EL (cell line): ENCODE data around the gene WSCD2.

Experiments used
- DNase-seq: peaks from one replicate; pipeline ENCODE4 v3.0.0-alpha.2; 2016

The WSCD2 gene

DNA sequence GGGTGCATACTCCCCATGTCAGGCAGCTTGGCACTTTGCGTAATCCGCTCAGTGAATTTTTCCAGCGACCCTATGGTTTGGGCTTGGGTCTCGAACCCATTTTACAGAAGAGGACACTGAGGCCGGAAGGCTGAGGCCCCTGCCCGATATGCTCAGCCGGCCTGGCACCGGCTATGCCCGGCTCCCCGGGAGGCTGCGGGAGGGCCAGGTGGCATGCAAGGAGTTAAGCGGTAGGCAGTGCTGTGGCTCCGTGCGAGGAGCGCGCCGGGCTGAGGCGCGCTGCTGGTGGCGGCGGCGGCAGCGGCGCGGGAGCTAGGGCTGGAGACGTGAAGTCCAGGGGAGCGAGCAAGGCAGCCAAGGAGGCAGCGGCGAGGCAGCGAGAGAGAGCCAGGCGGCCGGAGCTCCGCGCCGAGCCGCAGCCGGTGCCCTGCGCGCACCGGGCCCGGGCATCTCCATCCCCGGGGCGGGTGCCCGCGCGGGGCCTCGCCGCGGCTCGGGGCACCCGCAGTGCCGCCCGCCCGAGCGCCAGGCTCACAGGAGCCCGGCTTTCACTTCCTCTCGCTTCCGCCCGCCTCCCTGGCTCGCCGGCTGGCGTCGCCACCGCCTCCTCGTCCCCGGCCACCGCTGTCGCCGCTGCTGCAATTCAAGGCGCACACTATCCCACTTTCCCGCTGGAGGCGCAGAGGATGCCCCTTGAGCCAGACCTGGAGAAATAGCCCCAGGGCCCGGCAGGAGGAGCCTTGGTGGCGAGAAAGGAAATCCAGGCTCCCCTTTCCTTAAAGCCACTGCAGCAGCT, at the start of gene WSCD2:
Gene WSCD2, plus strand, starts transcription at position 272 of the 796 bp plus-strand sequence. CDS start 66,545 bp downstream, outside the sequence.
- DNase-seq, result peak; percentile 27

DNA sequence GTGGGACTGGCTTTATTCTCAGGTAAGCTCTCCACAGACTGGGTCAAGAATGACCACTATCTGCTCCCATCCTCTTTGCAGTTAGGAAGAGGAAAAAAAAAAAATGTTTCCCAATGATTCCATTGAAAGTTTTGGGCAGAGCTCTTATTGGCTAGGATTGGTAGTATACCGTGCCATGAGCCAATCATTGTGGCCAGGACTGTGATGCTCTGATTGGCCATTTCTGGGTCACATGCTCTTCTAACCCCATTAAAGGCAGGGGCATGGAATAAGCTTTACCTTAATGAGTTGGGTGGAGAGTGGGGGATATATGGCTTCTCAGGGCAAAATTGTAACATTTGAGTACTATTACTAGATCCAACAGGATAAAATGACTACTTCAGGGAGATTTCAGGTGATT, 49.4 kb upstream of the WSCD2 start:
- no peak for DNase-seq

DNA sequence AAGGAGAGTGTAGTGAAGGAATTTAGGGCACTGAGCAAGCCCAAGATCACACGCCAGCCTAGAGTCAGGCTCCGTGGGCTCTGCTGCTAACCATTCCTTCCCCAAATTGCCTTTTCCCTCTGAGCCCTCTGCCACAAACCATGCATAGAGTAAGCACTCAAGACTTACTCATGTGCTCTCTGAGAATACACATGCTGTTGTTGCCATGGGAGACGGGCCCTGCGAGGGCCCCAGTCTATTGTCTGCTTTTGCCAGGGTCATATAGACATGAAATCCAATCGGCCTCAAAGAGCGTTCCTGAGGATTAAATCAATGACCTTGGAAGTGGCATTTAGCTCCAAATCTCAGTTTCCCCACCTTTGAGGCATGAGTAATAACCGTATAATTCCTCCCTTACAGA, 48.7 kb upstream of the WSCD2 start:
- DNase-seq, result no peak

DNA sequence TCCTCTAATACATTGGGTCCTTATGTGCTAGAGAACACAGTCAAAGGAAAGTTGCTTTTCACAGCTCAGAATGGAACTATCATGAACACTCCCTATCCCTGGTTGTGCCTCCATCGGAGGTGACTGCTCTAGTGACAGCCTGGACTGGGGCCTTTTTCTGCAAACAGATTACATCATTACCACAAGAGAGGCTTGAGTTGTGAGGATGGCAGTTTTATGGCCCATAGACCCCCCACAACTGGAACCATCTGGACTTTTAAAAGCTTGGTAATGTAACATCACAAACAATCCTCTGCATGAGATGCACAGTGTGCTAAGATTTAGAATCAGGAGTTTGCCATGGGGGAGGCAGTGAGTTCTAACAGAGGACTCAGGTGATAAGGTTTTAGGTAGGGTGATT, 46.6 kb upstream of the WSCD2 start:
- no peak for DNase-seq

DNA sequence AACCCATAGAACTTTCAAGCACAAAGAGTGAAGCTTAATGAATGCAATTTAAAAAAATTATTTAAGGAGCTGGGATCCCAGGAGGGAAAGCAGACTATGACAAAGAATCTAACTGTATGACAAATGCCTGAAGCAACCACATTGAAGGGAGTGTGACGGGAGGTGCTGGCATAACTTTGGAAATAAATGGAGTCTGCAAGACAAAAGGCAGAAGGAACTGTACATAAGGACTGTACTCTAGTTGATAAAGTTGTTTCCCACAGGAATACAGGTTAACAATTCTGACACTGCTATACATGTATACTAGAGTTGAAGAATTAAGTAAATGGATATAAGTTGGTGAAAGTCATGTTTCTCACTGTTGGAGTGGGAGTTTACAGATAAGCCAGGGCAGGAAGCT, 41.2 kb upstream of the WSCD2 start:
- no peak for DNase-seq

DNA sequence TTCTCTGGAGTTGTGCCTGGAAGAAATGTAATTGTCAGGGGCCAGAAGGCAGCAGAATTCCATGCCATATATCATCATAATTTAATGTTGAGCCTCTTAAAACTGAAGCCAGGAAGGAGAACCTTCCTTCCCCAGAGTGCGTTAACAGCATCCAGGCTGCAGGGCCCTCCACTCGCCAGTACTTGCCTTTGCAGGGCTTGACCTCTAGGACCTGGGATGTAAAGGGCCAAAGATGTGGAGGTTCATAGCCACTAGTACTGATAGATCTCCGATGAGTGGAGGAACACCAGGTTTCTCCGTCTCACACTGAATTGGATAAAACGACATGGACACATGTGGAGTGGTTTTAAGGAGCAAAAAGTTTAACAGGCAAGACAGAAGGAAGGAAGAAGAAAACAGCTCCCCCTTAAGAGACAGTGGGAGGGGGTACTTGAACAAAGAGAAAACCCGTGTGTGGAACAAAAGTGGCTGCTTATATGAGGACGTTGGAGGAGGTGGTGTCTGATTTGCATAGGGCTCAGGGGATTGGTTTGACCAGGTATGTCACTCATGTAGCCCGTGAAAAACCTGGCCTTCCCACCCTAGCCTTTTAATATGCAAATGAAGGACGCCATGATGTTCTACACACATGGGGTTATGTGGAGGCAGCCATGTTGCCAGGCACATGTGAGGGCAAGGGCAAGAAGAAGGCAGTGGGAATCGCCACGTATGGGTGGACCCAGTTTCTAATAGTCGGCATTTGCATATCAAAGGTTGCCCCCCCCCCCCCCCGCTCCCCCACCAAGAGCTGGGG, 38.8 kb upstream of the WSCD2 start:
- no peak for DNase-seq

DNA sequence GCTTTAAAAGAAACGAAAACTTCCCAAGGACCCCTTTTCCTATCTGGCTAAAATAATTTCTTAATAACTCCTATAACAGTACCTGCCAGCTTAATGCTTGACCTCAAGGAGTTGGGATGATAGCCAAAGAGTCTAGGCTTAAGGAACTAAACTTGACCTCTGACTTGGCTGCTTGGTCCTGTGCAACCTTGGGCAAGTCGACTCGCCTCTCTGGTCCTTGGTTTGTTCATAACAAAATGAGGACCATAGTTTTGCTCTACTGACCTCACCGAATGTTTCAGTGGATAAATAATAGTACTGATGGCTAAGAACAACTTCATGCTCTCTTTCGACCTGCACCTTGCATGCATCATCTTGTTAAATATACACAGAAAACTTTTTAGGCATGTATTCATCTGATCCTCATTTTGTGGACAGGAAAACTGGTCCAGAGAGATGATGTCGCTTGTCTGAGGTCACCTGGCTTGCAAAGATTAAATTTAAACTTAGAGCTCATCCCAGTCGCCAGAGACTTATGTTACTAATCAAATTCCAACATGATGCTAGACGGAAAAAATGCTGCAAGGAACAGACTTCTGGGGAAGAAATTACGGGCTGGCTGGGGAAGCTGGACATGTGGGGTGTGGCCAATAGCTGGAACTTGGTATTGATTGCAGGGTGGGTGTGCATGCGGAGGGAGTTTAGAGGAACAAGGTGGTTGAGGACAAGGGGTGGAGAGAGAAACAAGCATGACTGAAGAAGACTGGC, 38.0 kb upstream of the WSCD2 start:
- no peak for DNase-seq

DNA sequence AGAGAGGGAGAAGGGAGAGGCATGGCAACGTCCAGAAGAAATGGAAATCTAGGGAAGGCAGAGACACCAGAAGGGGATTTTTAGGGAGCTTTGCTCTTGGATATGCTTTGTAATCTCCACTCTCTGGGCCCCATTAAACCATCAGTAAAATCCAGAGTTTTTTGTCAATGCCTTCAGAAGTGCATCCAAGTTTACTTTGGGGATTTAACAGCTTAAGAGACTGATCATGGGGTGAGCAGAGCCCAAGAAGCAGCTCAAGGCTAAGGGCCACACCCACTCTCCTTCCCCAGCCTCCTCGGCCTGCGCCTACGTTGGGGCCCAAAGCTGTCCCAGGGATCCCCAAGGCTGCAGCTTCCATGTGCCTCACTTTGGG, 37.4 kb upstream of the WSCD2 start:
- DNase-seq, result no peak

DNA sequence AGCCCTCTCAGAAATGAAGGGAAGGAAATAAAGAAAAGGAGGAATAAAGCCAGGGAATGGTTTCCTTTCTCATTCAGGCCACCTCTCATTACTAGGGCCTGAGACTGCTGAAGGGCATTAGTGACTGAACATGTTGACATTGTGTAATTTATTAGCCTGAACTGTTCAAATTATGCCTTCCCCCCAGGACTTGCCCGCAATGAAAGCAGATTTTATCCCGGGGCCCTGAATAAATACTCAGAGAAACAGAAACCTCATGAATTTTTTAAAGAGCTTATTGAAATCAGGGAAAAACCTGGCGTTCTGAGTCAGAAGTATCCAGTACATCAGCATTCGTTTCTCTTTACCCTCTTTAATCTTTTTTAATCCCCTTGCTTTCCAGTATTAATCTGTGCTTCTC, 35.9 kb upstream of the WSCD2 start:
- DNase-seq, result no peak

DNA sequence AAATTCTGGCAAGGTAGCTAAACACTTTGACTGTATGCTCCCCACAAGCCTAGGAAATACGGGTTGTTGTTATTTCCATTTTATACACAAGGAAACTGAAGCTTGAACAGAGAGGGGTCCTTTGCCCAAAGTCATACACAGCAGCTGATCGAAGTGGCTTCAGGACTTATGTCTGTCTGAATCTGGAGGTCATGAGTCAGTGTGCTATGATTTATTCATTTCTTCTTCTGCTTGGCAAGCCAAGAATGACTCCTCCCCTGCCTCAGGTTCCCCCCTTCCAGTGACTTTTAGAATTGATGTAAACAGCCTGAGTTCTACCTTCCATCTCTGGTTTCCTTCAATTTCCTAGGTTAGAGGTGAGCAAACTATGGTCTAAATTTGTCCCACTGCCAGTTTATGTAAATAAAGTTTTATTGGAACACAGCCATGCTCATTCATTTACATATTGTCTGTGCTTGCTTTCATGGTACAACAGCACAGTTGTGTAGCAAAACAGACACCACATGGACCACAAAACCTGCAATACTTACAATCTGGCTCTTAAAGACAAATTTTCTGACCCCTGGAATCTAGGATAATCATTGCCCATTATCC, 34.9 kb upstream of the WSCD2 start:
- no peak for DNase-seq

DNA sequence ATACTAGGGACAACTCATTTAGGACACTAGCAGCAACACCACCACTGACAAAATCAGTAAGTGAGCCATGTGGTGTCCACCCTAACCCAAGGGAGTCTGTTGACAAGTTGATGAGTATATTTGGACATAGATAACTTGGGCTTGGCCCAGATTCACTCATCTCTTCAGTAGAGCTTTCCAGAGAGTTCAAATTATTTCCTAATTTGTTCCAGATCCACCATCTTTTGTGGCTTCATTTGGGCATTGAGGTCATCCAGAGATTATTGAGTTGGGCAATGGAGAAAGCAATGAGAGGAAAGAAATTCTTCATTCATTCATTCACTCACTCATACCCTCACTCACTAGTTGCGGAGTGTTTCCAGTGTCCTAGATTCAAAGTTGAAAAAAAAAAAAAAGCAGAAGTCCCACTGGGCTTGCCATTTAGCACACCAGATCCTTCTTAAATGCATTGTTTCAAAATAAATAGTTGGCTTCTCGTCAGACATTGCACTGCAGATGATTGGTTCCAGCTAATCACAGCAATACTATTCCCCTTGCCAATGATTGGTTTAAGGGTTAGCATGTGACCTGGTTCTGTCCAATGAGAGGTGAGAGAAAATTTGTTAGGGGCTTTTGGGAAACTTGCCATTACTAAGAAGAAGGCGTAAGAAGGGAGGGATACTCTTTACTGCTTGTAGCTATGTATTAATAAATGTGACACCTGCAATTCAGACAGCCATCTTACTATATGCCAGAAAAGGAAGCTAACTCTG, 31.8 kb upstream of the WSCD2 start:
- no peak for DNase-seq

DNA sequence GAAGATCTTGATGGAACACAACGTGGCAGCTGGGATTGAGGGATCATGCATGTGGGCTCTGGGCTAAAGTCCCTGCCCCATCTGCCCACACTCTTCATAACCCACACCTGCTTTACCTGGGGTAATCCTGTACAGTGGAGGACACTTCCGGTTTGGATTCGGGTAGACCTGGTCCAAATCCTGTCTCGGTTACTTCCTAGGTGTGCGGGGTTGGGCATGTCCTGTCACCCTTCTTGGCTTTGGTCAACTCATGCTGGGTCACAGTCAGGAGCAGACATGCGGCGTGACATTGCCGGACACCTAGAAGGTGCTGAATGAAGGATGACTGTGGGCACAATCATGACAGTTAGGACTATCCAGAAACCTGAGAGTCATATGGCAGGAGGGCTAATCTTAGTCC, 30.7 kb upstream of the WSCD2 start:
- DNase-seq, result no peak

DNA sequence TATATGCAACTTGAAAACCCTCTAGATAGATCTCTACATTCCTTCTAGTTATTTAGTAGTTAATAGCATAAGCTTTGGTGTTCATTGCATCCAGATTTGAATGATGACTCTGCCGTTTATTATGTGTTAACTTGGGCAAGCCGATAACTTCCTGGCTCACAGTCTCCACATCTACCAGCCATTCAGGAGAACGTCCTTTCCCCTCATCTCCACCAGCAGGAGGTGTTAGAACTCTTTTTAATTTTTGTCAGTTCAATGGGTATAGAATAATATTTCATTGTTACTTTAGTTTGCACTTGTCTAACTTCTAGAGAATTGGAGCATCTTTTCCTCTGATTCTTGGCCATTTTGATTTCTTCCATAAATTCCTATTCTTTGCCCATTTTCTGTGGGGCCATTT, 30.0 kb upstream of the WSCD2 start:
- no peak for DNase-seq

DNA sequence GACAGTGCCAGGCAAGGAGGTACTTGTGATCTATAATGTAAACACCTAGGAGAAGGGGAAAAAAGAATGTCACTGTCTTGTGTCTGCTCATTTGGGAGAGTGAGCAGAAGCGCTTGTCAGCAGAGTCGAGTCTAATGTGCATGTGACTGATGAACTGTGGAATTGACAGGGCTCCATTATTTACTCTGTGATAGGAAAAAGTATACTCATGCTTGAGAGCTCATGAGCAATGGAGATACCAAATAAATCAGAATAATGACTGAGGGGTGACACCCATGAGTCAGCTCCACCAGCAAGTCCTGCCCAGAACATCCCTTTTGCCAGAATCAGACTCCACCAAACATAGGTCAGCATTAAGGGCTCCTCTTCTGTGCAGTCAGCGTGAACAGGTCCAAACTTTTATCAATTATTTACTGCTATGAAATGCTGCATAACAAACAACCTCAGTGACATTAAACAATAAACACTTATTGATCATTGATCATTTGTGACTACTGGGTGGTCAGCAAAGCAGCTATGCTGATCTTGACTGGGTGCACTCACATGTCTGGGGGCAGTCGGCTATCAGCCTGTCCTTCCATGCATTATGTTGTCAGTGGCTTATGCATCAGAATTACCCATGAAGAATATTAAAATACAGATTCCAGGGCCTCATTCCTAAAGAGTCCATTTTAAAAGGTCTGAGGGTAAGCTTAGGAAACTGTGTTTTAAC, 29.2 kb upstream of the WSCD2 start:
- DNase-seq, result no peak

DNA sequence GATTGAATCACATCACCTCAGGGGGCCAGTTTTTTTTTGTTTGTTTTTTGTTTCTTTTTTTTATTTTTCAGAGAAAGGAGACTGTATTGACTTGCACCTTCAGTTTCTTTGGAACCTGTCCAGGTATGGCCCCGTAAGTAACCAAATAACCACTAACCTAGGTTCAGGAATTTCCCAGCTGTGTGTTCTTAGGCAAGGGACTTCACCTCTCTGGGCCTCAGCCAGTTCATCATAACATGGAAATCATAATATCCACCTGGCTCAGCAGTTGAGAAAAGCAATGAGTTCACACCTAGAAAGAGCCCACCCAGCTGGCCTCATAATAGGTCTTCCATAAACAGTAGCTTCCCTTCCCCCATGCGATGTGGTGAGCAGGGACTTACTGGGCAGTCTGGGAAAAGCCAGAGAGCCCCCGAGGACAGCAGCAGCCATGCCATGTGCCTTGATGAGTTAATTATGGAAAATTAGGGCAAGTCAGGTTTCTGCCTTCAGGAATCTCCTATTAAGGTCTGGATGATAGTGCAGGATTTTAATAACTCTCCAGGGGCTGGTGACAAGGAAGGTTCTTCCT, 27.4 kb upstream of the WSCD2 start:
- DNase-seq, result no peak

DNA sequence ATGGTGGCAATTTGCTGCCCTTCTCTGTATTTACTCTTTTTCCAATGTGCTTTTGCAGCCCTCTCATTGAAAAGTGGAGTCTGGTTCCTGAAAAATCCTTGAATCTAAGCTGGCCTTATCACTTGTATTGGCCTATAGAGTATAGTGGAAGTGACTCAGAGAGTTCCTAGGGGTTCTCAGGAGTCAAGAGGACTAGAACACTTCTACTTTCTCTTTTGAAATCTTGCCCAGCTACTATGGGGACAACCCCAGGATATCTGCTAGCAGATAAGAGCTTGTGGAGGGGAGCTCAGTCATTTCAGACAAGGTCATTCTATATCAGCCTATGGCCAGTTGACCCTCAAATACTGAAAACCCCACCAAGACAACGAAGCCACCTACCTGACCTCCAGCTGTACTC, 26.7 kb upstream of the WSCD2 start:
- no peak for DNase-seq

DNA sequence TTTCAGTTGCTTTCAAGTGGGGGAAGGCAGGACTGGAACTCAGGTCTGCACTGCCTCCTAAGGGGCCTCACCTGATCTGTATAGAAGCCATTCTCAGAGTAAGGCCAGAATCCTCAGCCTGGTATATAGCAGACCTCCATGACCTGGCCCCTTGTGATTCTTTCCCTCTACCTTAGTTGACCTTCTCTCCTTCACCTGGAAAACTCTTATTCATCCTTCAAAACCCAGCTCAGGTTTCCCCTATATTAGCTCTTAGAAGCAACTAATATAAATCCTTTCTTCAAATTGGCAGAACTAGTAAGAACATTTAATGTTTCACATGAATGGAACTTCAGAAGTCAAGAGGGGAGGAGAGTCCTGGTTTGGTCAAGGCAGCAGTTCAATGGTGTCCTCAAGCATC, 26.0 kb upstream of the WSCD2 start:
- no peak for DNase-seq

DNA sequence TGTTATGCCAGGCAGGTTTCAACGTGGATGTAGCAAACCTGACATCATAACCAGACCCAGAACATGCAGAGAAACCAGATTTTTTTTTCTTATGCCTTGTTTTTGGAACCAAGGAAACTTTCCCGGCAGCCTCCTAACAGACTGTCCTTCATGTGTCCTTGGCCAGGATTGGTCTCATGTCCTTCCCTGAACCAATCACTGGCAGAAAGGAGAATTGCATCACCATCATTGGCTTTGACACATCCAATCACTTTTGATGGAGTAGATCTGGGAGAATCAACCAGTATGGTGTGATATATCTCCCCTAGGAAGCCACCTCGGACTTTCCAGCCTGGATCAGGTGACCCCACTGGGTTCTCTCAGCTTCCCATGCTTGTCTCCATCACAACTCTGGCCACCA, 25.6 kb upstream of the WSCD2 start:
- no peak for DNase-seq

DNA sequence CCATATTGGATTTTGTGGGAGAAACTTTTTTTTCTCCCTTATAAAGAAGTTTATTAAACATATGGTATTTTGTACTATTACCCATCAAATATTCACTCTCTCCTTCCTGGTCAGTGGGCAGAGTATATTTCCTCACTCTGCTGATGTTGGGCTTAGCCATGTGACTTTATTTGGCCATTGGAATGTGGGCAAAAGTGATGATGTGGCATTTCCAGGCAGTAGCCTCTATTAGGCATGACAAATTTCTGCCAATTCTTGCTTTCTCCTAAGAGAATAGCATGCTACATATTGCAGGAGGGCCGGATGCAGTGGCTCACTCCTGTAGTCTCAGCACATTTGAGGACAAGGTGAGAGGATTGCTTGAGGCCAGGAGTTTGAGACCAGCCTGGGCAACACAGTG, 24.4 kb upstream of the WSCD2 start:
- no peak for DNase-seq

DNA sequence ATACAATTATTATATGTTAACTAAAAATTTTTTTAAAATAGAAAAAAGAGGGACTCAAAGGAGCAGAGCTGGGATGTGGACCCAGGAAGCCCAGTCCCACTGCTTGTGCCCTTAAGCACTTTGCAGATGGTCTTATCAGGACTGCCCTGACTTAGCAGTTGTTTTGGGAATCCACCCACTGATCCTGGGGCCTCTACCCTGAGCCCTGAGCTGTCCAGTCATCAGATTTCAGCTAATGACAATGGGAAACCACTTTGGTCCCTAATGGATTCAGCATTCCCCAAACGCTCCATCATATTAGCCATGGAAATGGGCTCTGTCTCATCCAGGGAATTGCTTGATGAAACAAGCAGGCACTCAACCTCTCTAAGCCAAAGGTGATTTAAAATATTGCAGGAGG, 22.5 kb upstream of the WSCD2 start:
- DNase-seq, result no peak

DNA sequence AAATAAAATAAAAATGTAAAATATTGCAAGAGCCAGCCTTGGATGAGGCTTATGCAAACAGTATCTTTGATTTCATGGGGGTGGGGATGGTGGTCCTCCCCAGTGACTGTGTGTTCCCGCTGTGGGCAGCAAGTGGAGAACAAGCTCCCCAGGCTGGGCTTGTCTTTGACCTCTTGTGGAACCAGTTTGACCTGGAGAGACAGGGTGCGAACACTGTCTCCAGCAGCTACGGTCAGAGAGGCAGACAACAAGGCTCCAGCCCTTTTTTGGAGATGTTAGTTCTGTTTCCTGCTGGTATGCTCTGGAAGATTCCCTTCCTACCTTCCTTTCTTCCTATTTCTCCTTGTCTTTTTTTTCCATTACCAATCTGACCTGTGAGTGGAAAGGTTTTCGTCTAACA, 21.8 kb upstream of the WSCD2 start:
- DNase-seq, result no peak

DNA sequence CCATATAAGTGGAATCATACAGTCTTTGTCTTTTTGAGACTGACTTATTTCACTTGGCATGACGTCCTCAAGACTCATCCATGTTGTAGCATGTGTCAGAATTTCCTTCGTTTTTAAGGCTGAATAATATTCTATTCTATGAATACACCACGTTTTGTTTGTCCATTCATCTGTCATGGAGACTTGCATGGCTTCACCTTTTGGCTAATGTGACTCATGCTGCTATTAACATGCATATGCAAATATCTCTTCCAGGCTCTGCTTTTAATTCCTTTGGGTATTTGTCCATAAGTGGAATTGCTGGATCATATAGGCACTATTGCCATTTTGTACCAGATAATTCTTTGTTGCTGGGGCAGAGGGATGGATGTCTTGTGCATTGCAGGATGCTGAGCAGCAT, 19.6 kb upstream of the WSCD2 start:
- no peak for DNase-seq
